GM21367 (cell line): ENCODE results near the gene TNRC6C.

Experiments
- ATAC-seq: cut with Tn5 transposase; IDR thresholded peaks from one replicate; pipeline ENCODE4 v1.9.1; 2021; ENCODE audit not compliant: unreplicated experiment

The TNRC6C gene

GRCh38 chr17:78122931-78123249, 164.4 kb downstream of the TNRC6C start:
- ATAC-seq = no peak

GRCh38 chr17:78123258-78123929, 164.9 kb downstream of the TNRC6C start:
- ATAC-seq = no peak

GRCh38 chr17:78124081-78124835, 165.8 kb downstream of the TNRC6C start:
- no peak for ATAC-seq

- ATAC-seq = no peak
Measured at GRCh38 chr17:78124836-78125137, 166.3 kb downstream of the TNRC6C start.

GRCh38 chr17:78125138-78125913, 166.8 kb downstream of the TNRC6C start:
- no peak for ATAC-seq

- ATAC-seq = no peak
Measured at GRCh38 chr17:78125976-78126894, 167.7 kb downstream of the TNRC6C start.

- ATAC-seq = no peak
Measured at GRCh38 chr17:78126895-78127238, 168.4 kb downstream of the TNRC6C start.

GRCh38 chr17:78127239-78127887, 168.9 kb downstream of the TNRC6C start:
- no peak for ATAC-seq

- ATAC-seq = no peak
Measured at GRCh38 chr17:78127888-78128550, 169.5 kb downstream of the TNRC6C start.

- no peak for ATAC-seq
Measured at GRCh38 chr17:78128551-78129350, 170.2 kb downstream of the TNRC6C start, which contains the start of gene TMC6. TSS of gene TMC6 (minus strand) at chr17:78128755. CDS start at chr17:78126832, 1,923 bp downstream.

GRCh38 chr17:78129351-78130089, 171.0 kb downstream of the TNRC6C start:
- no peak for ATAC-seq

GRCh38 chr17:78130090-78130436, 171.6 kb downstream of the TNRC6C start:
- no peak for ATAC-seq

- no peak for ATAC-seq
Measured at GRCh38 chr17:78130437-78131101, 172.1 kb downstream of the TNRC6C start, which contains the start of gene TMC8. TSS of gene TMC8 (plus strand) at chr17:78130771. CDS start at chr17:78131589, 818 bp downstream.

GRCh38 chr17:78131172-78132083, 172.9 kb downstream of the TNRC6C start:
- no peak for ATAC-seq

GRCh38 chr17:78132084-78132676, 173.7 kb downstream of the TNRC6C start:
- no peak for ATAC-seq

GRCh38 chr17:78132767-78133178, 174.3 kb downstream of the TNRC6C start:
- no peak for ATAC-seq
